NCI-H146 (cell line): ENCODE measurements around the gene CLPTM1.
"Not testable (repeated sequence)": the region's sequence is repeated elsewhere in the genome, so short reads cannot be mapped to it uniquely, and the experiment has no call there.

Experiments used
- DNase-seq: peaks from one replicate; lab custom pipeline; 2025; lab: John Stamatoyannopoulos, UW

Gene CLPTM1

DNA sequence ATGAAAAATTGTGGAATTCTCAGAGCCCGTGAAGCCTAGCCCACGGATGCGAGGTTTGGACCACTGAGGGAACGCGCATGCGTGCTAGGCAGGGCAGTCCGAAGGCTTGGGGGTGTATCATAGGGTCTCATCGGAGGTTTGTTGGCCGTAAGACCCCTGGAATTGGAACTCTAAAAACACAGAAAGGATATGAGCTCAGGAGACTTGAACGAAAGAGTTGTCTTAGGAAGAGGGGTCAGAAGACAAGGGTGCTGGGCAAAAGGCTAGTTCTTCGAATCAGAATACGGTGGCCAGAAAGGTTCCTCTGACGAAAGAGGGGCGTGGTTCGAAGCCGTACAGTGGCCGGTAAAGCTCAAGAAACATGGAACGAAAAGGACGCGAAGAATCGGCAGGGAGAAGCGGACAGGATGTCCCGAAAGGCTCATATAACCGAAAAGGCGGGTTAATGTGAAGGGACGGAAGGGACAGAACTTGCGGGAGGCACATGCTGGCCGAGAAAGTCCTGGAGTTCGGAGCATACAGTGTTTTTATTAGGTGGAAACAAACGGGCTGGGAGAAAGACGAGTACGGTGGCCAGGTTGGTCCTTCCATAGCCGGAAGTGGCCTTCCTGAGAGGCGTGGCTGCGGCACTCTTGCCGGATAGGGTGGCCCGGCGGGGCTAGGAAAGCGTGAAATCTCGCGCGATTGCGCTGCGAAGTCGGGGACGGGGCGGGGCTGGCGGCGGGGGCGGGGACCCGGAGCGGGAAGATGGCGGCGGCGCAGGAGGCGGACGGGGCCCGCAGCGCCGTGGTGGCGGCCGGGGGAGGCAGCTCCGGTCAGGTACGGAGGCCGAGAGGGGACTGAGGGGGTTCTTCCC, at the start of gene CLPTM1:
CLPTM1 (plus strand) TSS at position 732 of the 856 bp plus-strand sequence; CDS start at position 748, 16 bp downstream.
- DNase-seq: peak; percentile 98

- DNase-seq: no peak
These were observed 49.6 kb upstream of the CLPTM1 start, which contains the start of gene APOE for GRCh38 chr19:44905437-44906160. Gene APOE, plus strand, starts transcription at chr19:44905796. Its CDS starts 829 bp downstream, at chr19:44906625.

DNA sequence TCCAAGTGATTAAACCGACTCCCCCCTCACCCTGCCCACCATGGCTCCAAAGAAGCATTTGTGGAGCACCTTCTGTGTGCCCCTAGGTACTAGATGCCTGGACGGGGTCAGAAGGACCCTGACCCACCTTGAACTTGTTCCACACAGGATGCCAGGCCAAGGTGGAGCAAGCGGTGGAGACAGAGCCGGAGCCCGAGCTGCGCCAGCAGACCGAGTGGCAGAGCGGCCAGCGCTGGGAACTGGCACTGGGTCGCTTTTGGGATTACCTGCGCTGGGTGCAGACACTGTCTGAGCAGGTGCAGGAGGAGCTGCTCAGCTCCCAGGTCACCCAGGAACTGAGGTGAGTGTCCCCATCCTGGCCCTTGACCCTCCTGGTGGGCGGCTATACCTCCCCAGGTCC, 47.6 kb upstream of the CLPTM1 start:
- no peak for DNase-seq

- no peak for DNase-seq
These were observed 46.9 kb upstream of the CLPTM1 start for GRCh38 chr19:44908074-44908835.

DNA sequence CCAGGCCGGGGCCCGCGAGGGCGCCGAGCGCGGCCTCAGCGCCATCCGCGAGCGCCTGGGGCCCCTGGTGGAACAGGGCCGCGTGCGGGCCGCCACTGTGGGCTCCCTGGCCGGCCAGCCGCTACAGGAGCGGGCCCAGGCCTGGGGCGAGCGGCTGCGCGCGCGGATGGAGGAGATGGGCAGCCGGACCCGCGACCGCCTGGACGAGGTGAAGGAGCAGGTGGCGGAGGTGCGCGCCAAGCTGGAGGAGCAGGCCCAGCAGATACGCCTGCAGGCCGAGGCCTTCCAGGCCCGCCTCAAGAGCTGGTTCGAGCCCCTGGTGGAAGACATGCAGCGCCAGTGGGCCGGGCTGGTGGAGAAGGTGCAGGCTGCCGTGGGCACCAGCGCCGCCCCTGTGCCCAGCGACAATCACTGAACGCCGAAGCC, 46.3 kb upstream of the CLPTM1 start:
- no peak for DNase-seq

DNA sequence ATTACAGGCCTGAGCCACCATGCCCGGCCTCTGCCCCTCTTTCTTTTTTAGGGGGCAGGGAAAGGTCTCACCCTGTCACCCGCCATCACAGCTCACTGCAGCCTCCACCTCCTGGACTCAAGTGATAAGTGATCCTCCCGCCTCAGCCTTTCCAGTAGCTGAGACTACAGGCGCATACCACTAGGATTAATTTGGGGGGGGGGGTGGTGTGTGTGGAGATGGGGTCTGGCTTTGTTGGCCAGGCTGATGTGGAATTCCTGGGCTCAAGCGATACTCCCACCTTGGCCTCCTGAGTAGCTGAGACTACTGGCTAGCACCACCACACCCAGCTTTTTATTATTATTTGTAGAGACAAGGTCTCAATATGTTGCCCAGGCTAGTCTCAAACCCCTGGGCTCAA, 45.4 kb upstream of the CLPTM1 start:
- no peak for DNase-seq

DNA sequence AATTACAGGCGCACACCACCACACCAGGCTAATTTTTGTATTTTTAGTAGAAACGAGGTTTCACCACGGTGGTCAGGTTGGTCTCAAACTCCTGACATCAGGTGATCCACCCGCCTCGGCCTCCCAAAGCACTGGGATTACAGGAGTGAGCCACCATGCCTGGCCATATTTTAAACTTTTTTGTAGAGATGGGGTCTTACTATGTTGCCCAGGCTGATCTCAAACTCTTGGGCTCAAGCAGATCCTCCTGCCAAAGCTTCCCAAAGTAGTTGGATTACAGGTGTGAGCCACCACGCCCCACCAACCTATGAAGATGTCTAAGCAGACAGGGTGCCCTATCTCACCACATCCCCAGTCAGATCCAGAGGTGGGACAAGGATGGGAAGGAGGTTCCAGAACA, 43.3 kb upstream of the CLPTM1 start:
- DNase-seq: not testable (repeated sequence)

DNA sequence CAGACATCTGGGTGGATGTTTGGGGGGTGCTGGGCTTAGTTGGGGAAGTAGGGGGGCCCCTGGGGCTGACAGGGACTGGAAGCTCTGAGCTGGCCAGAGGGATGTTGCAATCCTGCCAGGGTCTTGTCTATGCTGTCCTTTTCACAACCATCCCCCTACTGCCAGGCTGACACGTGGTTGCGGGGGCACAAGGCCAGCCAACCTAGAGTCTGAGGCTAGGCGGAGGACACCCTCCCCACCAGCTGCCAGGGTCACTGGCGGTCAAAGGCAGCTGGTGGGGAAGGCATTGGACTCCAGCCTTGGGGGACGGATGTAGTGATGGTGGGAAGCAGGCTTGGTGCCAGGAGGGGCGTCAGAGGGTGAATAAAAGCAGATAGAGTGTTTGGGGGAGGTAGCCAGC, 42.3 kb upstream of the CLPTM1 start:
- no peak for DNase-seq

DNA sequence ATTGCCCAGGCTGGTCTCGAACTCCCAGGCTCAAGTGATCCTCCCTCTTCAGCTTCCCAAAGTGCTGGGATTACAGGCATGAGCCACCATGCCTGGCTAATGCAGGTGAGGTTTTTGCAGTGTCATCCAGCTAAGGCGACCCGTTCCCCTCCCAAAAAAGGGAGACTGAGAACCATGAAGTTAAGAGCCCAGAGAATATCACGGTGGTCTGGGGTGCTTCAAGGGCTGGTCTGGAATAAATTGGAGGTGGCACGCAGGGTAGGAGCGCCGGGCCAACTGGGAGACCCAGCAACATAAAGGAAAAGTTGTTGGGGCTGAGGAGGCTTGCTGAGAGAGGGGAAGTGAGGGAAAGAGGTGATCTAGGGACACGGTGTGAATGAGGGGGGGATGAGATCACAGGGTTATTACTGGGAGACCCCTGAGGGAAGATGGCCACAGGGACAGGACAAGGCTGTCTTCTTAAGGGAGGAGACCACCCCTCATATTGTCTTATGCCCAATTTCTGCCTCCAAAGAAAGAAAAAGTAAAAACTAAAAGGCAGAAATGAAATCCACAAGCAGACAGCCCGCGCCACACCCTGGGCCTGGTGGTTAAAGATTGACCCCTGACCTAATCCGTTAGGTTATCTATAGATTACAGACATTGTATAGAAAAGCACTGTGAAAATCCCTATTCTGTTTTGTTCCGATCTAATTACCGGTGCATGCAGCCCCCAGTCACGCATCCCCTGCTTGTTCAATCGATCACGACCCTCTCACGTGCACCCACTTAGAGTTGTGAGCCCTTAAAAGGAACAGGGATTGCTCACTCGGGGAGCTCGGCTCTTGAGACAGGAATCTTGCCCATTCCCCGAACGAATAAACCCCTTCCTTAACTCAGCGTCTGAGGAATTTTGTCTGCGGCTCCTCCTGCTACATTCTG, 41.4 kb upstream of the CLPTM1 start:
- not testable (repeated sequence) for DNase-seq

DNA sequence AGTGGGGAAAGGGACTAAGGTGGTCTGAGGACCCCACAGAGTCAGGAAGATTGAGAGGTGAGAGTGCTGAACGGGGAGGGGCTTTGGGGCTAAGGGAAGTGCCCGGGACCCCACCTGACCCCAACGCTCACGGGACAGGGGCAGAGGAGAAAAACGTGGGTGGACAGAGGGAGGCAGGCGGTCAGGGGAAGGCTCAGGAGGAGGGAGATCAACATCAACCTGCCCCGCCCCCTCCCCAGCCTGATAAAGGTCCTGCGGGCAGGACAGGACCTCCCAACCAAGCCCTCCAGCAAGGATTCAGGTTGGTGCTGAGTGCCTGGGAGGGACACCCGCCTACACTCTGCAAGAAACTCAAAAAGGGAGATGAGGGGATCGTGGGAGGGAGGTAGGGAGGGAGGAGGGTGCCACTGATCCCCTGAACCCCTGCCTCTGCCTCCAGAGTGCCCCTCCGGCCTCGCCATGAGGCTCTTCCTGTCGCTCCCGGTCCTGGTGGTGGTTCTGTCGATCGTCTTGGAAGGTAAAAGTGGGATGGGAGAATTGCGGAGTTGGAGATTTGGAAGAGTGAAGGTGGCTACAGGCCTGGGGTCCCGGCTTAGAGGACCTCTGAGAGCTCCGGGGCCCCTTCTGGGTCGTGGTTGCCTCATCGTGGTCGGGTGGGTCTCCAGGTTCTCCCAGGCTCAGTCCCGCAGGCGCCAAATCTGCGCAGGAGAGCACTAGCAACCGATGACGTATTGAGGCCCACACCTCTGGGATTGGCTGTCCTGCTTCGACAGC, 40.6 kb upstream of the CLPTM1 start, which contains the start of gene APOC1:
APOC1 (plus strand) TSS at position 176 of the 774 bp plus-strand sequence; CDS start at position 460, 284 bp downstream.
- DNase-seq: peak; percentile 88

- no peak for DNase-seq
These were observed 30.9 kb upstream of the CLPTM1 start for GRCh38 chr19:44924243-44924725.

DNA sequence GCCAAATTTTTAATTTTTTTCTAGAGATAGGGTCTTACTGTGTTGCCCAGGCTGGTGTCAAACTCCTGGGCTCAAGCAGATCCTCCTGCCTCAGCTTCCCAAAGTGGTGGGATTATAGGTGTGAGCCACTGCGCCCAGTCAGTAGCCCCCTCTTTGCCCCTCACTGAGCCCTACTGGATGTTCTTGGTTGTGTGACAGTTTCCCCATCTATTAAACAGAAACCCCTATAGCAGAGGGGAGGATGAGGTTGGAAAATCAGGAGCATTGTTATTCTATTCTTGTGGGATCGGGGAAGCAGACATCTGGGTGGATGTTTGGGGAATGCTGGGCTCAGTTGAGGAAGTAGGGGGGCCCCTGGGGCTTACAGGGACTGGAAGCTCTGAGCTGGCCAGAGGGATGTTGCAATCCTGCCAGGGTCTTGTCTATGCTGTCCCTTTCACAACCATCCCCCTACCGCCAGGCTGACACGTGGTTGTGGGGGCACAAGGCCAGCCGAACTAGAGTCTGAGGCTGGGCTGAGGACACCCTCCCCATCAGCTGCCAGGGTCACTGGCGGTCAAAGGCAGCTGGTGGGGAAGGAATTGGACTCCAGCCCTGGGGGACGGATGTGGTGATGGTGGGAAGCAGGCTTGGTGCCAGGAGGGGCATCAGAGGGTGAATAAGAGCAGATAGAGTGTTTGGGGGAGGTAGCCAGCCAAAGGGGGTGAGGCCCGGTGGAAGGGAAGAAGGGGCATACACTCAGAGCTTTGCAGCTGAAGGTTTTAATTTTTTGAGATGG, 29.9 kb upstream of the CLPTM1 start:
- DNase-seq: no peak

- not testable (repeated sequence) for DNase-seq
These were observed 28.7 kb upstream of the CLPTM1 start for GRCh38 chr19:44926245-44927077.

- DNase-seq: no peak
These were observed 27.4 kb upstream of the CLPTM1 start for GRCh38 chr19:44927746-44928145.

- no peak for DNase-seq
These were observed 25.1 kb upstream of the CLPTM1 start for GRCh38 chr19:44930088-44930487.

DNA sequence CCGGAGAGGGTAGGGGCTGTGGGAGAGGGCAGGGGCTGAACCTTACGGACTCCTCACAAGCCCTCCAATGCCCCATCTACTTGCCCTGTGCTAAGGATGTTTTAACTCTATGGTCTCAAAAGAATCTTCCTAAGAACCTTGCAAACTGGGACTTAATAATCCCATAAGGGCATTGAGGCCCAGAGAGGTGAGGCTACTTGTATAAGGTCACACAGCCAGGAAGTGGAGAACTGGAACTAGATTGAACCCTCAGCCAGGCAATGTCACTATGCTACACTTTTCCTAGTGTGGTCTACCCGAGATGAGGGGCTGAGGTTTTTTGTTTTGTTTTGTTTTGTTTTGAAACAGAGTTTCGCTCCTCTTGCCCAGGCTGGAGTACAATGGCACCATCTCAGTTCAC, 23.6 kb upstream of the CLPTM1 start:
- no peak for DNase-seq

- DNase-seq: no peak
These were observed 15.5 kb upstream of the CLPTM1 start for GRCh38 chr19:44939668-44940067.

GRCh38 chr19:44942067-44942571, 13.1 kb upstream of the CLPTM1 start, which contains the start of gene APOC4:
Gene APOC4, plus strand, starts transcription at chr19:44942237. Its CDS starts 41 bp downstream, at chr19:44942278.
- DNase-seq: no peak
